ENCODE results near the gene NGLY1.

GRCh38 chr3:25683410-25683809 lies 99.8 kb downstream of the NGLY1 start:
- TF ChIP-seq CTCF (IDR thresholded peaks at IDR 0.05; ENCODE audit: low read depth, low read length) (no peak), EZH2phosphoT487 (IDR thresholded peaks at IDR 0.05; ENCODE audit: low read depth) (no peak)
